A549 (cell line): ENCODE measurements around the gene TMPRSS4.

Source experiments
- CTCF ChIP-seq: fragments of >200 bp; sonication (Bioruptor Twin); formaldehyde crosslinking; IDR thresholded peaks from 3 replicates; pipeline ENCODE4 v1.5.1; 2016
- EP300 ChIP-seq, 2 experiments: fragments of >200 bp; sonication (Bioruptor Twin); formaldehyde crosslinking; IDR thresholded peaks; 2 replicates in 1 of 2; 3 replicates in 1 of 2; pipeline ENCODE4 v1.6.1; 2016 to 2017
- FOXS1 ChIP-seq: fragments of 250-450 bp; sonication (Bioruptor Pico); IDR thresholded peaks from 2 replicates; pipeline ENCODE4 v1.5.0; 2020; ENCODE audit warnings: mild to moderate bottlenecking, moderate library complexity
- JUN ChIP-seq, 2 experiments: fragments of >200 bp; sonication (Bioruptor Twin); formaldehyde crosslinking; IDR thresholded peaks; 2 replicates in 1 of 2; 3 replicates in 1 of 2; pipeline ENCODE4 v1.6.1; 2016 to 2017
- MAFK ChIP-seq: fragments of 450-650 bp; IDR thresholded peaks from 2 replicates; pipeline ENCODE4 v1.6.1; 2014; ENCODE audit not compliant: partially characterized antibody
- MYC ChIP-seq: IDR thresholded peaks from 2 replicates; pipeline ENCODE4 v1.6.1; 2012; ENCODE audit warnings: mild to moderate bottlenecking, inconsistent platforms, low read length, improper control_type of control experiment, borderline replicate concordance
- POLR2A ChIP-seq: IDR thresholded peaks from 2 replicates; pipeline ENCODE4 v1.6.1; 2012; ENCODE audit warnings: mild to moderate bottlenecking, low read length
- RAD21 ChIP-seq, 2 experiments: fragments of >200 bp in 1 of 2; sonication (Bioruptor Twin) in 1 of 2; formaldehyde crosslinking in 1 of 2; IDR thresholded peaks in 1 of 2; conservative IDR thresholded peaks in 1 of 2; 2 replicates in 1 of 2; 3 replicates in 1 of 2; pipeline ENCODE4 v1.6.1; 2012 to 2018; ENCODE audit warnings: inconsistent platforms in 1 of 2
- USF2 ChIP-seq: fragments of 450-650 bp; IDR thresholded peaks from 2 replicates; pipeline ENCODE4 v1.6.1; 2014; ENCODE audit warnings: antibody characterized with exemption

GRCh38 chr11:118106789-118107335 lies 30.0 kb downstream of the TMPRSS4 start:
- TF ChIP-seq CTCF (no peak), RAD21 (conservative IDR thresholded peaks at IDR 0.05 in 1 of 2, IDR thresholded peaks at IDR 0.05 in 1 of 2) (no peak), JUN (IDR thresholded peaks at IDR 0.05) (no peak), POLR2A (no peak), USF2 (no peak), MYC (no peak), FOXS1 (no peak), EP300 (IDR thresholded peaks at IDR 0.05) (no peak), MAFK (no peak)
